Adrenal gland (tissue), 19 donors: ENCODE measurements around the gene LARP1. TPM values are rescaled to one million over a fixed set of nuclear protein-coding genes. Genes with fewer than 3 reads are reported as not detected.
A peak's percentile ranks its signal among the peaks of the same experiment; 100 is the strongest.

Experiments used
- DNase-seq, 7 donors: peaks; one replicate each; pipeline ENCODE4 v3.0.0-alpha.2; 2019 to 2020
- H3K27ac ChIP-seq, 5 donors: fragments of 200-600 bp; sonication (generic) in 4 of 5; 1 replicate in 3 of 5; 2 replicates in 2 of 5; pipeline versions ENCODE4 v1.5.1 to v1.8.0; 2016 to 2020; ENCODE audit warnings: mild to moderate bottlenecking in 1 of 5
- H3K27me3 ChIP-seq: fragments of 200-600 bp; 2 replicates; pipeline ENCODE4 v1.8.0; 2021
- H3K36me3 ChIP-seq, 2 donors: fragments of 200-600 bp; replicated peaks in 1 of 2; 1 replicate in 1 of 2; 2 replicates in 1 of 2; pipeline versions ENCODE4 v1.5.1 to v1.8.0; 2018 to 2022
- H3K4me1 ChIP-seq, 2 donors: fragments of 200-600 bp; replicated peaks in 1 of 2; 1 replicate in 1 of 2; 2 replicates in 1 of 2; pipeline versions ENCODE4 v1.5.1 to v1.8.0; 2018 to 2021
- H3K4me3 ChIP-seq, 4 donors: fragments of 200-600 bp; sonication (generic) in 3 of 4; one replicate each; pipeline ENCODE4 v1.5.1; 2016 to 2018
- H3K9me3 ChIP-seq, 3 donors: fragments of 200-600 bp; sonication (generic) in 1 of 3; replicated peaks in 1 of 3; 1 replicate in 2 of 3; 2 replicates in 1 of 3; pipeline versions ENCODE4 v1.5.1 to v1.8.0; 2016 to 2021
- CTCF ChIP-seq, 6 experiments: fragments of 450-650 bp in 4 of 6; fragments of 200-600 bp in 2 of 6; sonication (generic) in 1 of 6; IDR thresholded peaks; 1 replicate in 5 of 6; 2 replicates in 1 of 6; pipeline versions ENCODE4 v1.5.1 to v1.8.0; 2016 to 2021; ENCODE audit warnings: antibody characterized with exemption in 6 of 6, mild to moderate bottlenecking in 2 of 6, moderate library complexity in 1 of 6
- POLR2A ChIP-seq, 2 donors: fragments of 450-650 bp; IDR thresholded peaks; one replicate each; pipeline ENCODE4 v1.6.1; 2017; ENCODE audit warnings: antibody characterized with exemption in 2 of 2, mild to moderate bottlenecking in 2 of 2, moderate library complexity in 1 of 2
- WGBS, 4 donors: extraction: QIAGEN DNeasy Blood & Tissue Kit in 2 of 4; methylation state at CpG; one replicate each; pipeline versions ENCODE4 v1.1.5 to v1.1.7; 2013 to 2017; 5-methylcytosine and 5-hydroxymethylcytosine counted together
- intact Hi-C, 2 donors: fragments of 100-400 bp; cut with DNase I; formaldehyde crosslinking; loops; one replicate each; pipeline versions ENCODE4 v1.14.1 to v1.15.0; 2022 to 2023
- long read RNA-seq, 10 donors: library from polyadenylated mRNA in 3 of 10; unstranded in 2 of 10; stranded (forward) in 1 of 10; transcript quantifications; one replicate each; pipeline ENCODE4 v2.0.0 and lab custom pipeline, GENCODE V29; 2021 to 2026
- polyA plus RNA-seq, 3 donors: library from polyadenylated mRNA; stranded (reverse); fragments of 200-250 nt in 2 of 3; fragments of 350-450 nt in 1 of 3; fragmentation: Illumina TruSeq in 1 of 3; extraction: RNeasy Lipid Tissue Mini Kit (QIAGEN cat#74804) in 1 of 3; gene quantifications; one replicate each; pipeline ENCODE4 v1.2.3, GENCODE V29; 2013 to 2014
- total RNA-seq, 9 donors: library from RNA; depleted of rRNA in 4 of 9; stranded (reverse); fragments of >200 nt in 4 of 9; fragments of 120-200 nt in 1 of 9; fragmentation: NEBNext Ultra II Directional in 1 of 9; extraction: Animal tissue kit (Norgen Biotek cat#: 25700) in 1 of 9; gene quantifications; one replicate each; pipeline versions ENCODE4 v1.1.0 to v1.2.4, GENCODE V29; 2013 to 2023
- donor health status: healthy with polysubstance abuse.
- donor health status: Bipolar disorder and iron deficiency.
- donor health status: DM: yes; HTN: yes; CAD: no.
- donor health status: DM: no; HTN: no; CAD: no.
- donor health status: DM: no; HTN: no; CAD: no.
- donor health status: DM: yes; HTN: yes; CAD: no.

The LARP1 gene
- total RNA-seq (100 to 1,000 TPM in 8 of 9 donors, 10 to 100 TPM in 1; 49.4 to 209 (median 128) TPM), polyA plus RNA-seq (100 to 1,000 TPM in 1 of 3 donors, 10 to 100 TPM in 2; 30.5 to 152 (median 55.7) TPM)
- long read RNA-seq, donor 1, partial matches to known transcripts = 0 of 1 reads
- long read RNA-seq, donor 1, other reads (novel, unspliced or antisense) = 0 of 1 reads
- long read RNA-seq, donor 2, partial matches to known transcripts = 0 of 2 reads
- long read RNA-seq, donor 2, other reads (novel, unspliced or antisense) = 0 of 2 reads
- long read RNA-seq, donor 3, partial matches to known transcripts = 0 of 2 reads
- long read RNA-seq, donor 3, other reads (novel, unspliced or antisense) = 0 of 2 reads
- long read RNA-seq, donor 4, partial matches to known transcripts = 4 of 36 reads
- long read RNA-seq, donor 4, other reads (novel, unspliced or antisense) = 32 of 36 reads
- long read RNA-seq, donor 5, partial matches to known transcripts = 17 of 78 reads
- long read RNA-seq, donor 5, other reads (novel, unspliced or antisense) = 59 of 78 reads
- long read RNA-seq, donor 6, partial matches to known transcripts = 2 of 37 reads
- long read RNA-seq, donor 6, other reads (novel, unspliced or antisense) = 34 of 37 reads
- long read RNA-seq, donor 7, partial matches to known transcripts = 0 of 2 reads
- long read RNA-seq, donor 7, other reads (novel, unspliced or antisense) = 0 of 2 reads
- long read RNA-seq, donor 8, partial matches to known transcripts = 0 of 3 reads
- long read RNA-seq, donor 8, other reads (novel, unspliced or antisense) = 0 of 3 reads
- long read RNA-seq, donor 9, partial matches to known transcripts = 0 of 3 reads
- long read RNA-seq, donor 9, other reads (novel, unspliced or antisense) = 0 of 3 reads
- long read RNA-seq, donor 10 = 0 reads

- no peaks in the 10 kb centered on the region for H3K36me3 ChIP-seq
- intact Hi-C loops = no loop called here
- no peaks in the 10 kb centered on the region for H3K27me3 ChIP-seq
- TF ChIP-seq CTCF (IDR thresholded peaks at IDR 0.05) (peak in 1 of 6 experiments; percentile 14), POLR2A (IDR thresholded peaks at IDR 0.05) (no peak)
- peak in 5 of 7 donors; percentile 33 to 66 (median 59) for DNase-seq
- 0 to 4% (median 1%) methylated on average over 4 to 74 of the region's 75 CpGs for WGBS, 4 donors
- no peaks in the 10 kb centered on the region for H3K9me3 ChIP-seq
- peak within 1 kb of the TSS; percentile 91 to 99 (median 97) for H3K27ac ChIP-seq
- peaks cover 30 to 41% of the 10 kb centered on the region in 2 donors for H3K4me1 ChIP-seq
- H3K4me3 ChIP-seq = peak within 1 kb of the TSS; percentile 81 to 99 (median 92)
Measured at GRCh38 chr5:154755361-154756008, at the start of gene LARP1. Gene LARP1, plus strand, starts transcription at chr5:154755377. Its CDS starts 381 bp downstream, at chr5:154755758.

GRCh38 chr5:154706416-154706815 lies 48.8 kb upstream of the LARP1 start:
- no peak for TF ChIP-seq CTCF (IDR thresholded peaks at IDR 0.05)
- no peak for TF ChIP-seq POLR2A (IDR thresholded peaks at IDR 0.05)
- Histone ChIP-seq H3K4me3 (no peak overlapping the region), H3K36me3 (no peaks in the 10 kb centered on the region), H3K27me3 (no peaks in the 10 kb centered on the region), H3K9me3 (no peaks in the 10 kb centered on the region), H3K27ac (no peak overlapping the region), H3K4me1 (peaks cover 0 to 7% of the 10 kb centered on the region in 2 donors)
- intact Hi-C loops = no loop called here
- WGBS, 4 donors = 89 to 97% (median 92%) methylated on average over 1 of the region's 1 CpG
- DNase-seq = no peak

GRCh38 chr5:154707641-154708040 lies 47.5 kb upstream of the LARP1 start:
- H3K27ac ChIP-seq = no peak overlapping the region
- peaks cover under 1 to 13% of the 10 kb centered on the region in 2 donors for H3K4me1 ChIP-seq
- no peak for TF ChIP-seq CTCF (IDR thresholded peaks at IDR 0.05)
- TF ChIP-seq POLR2A (IDR thresholded peaks at IDR 0.05) = no peak
- WGBS, 4 donors = 85 to 90% (median 88%) methylated on average over 5 of the region's 5 CpGs
- no peaks in the 10 kb centered on the region for H3K36me3 ChIP-seq
- H3K4me3 ChIP-seq = no peak overlapping the region
- intact Hi-C loops = no loop called here
- DNase-seq = no peak
- H3K9me3 ChIP-seq = no peaks in the 10 kb centered on the region
- no peaks in the 10 kb centered on the region for H3K27me3 ChIP-seq

GRCh38 chr5:154708207-154708606 lies 47.0 kb upstream of the LARP1 start:
- intact Hi-C loops = no loop called here
- Histone ChIP-seq H3K27ac (no peak overlapping the region), H3K36me3 (no peaks in the 10 kb centered on the region), H3K4me3 (no peak overlapping the region), H3K4me1 (peaks cover 6 to 19% of the 10 kb centered on the region in 2 donors), H3K9me3 (no peaks in the 10 kb centered on the region), H3K27me3 (no peaks in the 10 kb centered on the region)
- WGBS, 4 donors = 71 to 81% (median 76%) methylated on average over 6 of the region's 6 CpGs
- TF ChIP-seq CTCF (IDR thresholded peaks at IDR 0.05) = no peak
- TF ChIP-seq POLR2A (IDR thresholded peaks at IDR 0.05) = no peak
- DNase-seq = no peak
